ENCODE results near the gene TK2.

GRCh38 chr16:66585481-66586239 is 35.7 kb upstream of the TK2 start:
- TF ChIP-seq POLR2A (IDR thresholded peaks at IDR 0.05; ENCODE audit: extremely low read depth, insufficient read length) (no peak), MAX (IDR thresholded peaks at IDR 0.05; ENCODE audit: low read depth, low read length) (no peak), CTCF (IDR thresholded peaks at IDR 0.05; ENCODE audit: low read depth, low read length) (no peak)

Measured in NB4 (cell line).